NCI-H774 (cell line): ENCODE measurements around the gene DPCD.
"Not testable (repeated sequence)": the region's sequence is repeated elsewhere in the genome, so short reads cannot be mapped to it uniquely, and the experiment has no call there.

ENCODE experiments used
- DNase-seq: peaks from one replicate; lab custom pipeline; 2025; lab: John Stamatoyannopoulos, UW

DPCD gene

DNA sequence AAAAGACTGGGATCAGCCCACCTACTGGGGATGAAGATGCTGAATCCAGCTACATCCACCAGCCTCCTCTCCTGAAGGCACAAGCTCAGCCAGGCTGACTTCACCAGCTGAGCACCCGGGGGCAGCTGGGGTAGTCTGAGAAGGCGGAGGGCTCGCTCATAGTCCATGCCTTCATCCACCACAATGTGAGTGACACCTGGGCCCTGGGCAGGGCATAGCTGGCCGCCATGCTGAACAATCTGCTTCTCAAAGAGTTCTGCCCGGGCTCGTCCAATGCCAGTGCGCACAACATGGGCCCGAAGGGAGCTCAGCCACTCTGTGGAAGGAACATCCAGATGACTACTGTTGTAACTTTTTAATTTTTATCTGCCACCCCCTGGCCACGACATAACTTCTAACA, 2.3 kb upstream of the DPCD start:
- no peak for DNase-seq

DNA sequence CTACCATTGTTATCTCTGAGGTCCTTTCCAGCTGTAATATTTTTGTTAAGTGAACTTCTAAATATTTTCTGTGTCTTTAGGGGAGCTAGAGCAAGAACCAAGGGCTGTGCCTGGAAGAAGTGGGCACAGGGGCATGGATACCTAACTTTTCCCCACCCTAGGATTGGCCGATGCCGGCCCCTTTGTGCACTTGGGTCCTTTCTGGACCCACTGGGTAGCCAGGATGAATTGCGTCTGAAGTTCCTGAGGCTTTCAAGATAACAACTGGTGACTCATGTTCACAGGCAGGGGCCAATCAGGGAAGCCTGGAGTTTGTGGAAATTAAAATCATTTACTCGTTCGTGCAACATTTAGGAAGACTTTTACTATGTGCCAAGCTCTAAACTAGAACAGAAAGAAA, 758 bp downstream of the DPCD start:
- no peak for DNase-seq

GRCh38 chr10:101593331-101593730, 5.2 kb downstream of the DPCD start:
- DNase-seq, result not testable (repeated sequence)

DNA sequence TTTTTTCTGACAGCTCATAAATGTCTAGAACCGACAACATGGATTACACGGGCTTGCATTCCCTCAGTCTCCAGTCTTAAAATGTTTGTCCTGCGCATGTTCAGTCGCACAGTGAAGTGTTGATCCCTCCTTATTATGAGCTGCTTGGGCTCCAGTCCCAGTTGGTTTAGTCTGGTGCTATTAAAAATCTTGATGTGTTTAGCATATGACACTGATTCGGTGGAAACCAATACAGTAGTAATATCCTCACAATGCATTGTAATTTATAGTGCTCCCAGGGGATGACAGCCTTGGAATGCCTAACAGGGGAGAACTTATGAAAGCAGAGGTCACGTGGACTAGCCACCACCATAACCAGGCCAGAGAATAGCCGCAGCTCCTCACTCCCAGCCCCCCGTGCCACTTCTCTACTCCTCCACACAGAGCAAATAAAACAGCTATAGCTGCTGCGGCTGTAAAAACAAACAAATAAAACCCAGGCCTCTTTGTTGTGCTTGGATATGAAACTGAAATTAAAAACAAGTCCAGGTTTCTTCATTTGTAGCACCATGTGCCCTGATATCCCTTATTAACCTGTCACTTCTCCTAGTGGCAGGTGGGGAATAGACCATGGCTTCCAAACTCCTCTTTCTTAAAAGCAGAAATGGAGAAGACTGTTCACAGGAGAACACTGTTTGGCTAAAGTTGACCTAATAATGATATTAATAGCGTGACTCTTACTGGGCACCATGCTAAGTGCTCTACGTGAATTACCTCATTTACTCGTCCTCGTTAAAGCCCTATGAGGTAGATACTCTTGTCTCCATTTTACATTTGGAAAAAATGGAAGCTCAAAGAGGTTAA, 7.7 kb downstream of the DPCD start:
- DNase-seq, result no peak

GRCh38 chr10:101597091-101597900, 9.2 kb downstream of the DPCD start:
- DNase-seq, result no peak

- no peak for DNase-seq
Measured at GRCh38 chr10:101601541-101601940, 13.4 kb downstream of the DPCD start.

GRCh38 chr10:101602761-101603398, 14.8 kb downstream of the DPCD start:
- DNase-seq, result no peak

GRCh38 chr10:101607124-101607523, 19.0 kb downstream of the DPCD start:
- DNase-seq, result no peak

DNA sequence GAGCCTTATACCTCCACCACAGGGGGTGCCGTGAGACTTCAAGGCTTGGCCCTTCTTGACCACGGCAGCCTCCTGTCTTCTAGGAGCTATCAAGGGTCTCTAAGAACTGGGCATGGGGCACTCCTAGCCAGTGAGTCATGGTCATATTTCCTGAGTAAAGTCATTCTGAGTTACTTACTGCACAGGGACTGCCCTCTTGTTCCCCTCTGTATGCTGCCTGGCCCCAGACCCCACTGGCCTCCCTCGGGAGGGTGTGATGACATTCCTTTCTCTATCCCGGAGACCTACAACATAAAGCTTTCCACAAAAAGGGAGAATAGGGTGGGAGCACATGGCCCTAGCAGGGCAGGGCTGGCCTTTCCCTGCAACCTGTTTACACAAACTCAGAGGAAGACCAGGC, 21.4 kb downstream of the DPCD start:
- DNase-seq, result no peak

DNA sequence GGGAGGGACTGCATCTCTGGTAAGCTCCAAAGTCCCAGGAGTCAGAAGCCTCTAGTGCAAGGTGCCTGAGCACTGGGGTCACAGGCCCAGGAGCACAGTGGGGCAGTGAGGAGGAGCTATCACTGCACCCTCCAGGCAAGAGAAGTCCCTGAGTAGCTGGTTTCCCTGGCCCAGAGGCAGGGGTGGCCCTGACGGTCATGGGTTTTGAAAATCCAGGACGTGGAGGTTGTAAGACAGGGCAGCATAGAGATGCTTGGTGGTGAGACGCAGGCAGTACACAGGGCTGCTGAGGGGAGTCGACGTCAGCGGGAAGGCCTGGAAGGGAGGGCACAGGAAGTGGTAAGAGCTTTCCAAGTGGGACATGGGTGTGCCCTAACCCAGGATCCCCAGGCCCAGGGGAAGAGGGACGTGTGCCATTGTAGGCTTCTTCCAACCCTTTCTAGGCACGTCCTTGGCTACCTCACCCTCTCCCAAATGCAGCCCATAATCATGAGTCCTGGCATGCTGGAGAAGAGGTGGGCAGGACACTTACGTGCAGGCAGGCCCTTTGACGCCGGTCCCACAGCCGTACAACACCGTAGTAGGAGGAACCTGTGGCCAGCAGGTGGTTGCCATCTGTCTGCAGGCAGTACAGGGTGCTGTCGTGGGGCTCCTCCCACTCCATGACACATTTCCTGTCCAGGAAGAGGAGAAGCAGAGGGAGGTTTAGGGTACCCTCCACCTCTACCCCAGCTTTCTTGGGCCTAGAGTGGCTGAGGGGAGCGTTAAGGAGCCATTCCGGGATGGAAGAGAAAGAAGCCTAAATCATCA, 23.2 kb downstream of the DPCD start:
- DNase-seq, result no peak

DNA sequence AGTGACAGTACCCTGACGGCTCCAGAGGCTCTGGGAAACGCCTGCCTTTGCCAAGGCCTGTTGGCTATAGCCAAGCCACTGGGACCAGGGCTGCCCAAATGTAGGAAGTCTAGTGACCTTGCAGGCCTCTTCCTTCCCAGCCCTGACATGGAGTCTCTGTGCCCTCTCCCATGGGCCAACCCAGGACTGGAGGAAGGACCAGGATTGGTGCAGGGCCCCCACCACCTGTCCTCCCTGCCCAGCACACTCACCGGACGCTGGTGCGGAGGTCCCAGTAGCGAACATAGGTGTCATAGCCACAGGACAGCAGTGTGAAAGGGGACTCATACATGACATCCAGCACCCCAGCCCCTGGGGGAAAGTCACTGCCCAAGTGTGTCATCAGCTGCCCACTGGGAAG, 24.0 kb downstream of the DPCD start:
- DNase-seq, result no peak

GRCh38 chr10:101612872-101613271, 24.8 kb downstream of the DPCD start:
- no peak for DNase-seq

- no peak for DNase-seq
Measured at GRCh38 chr10:101613646-101614045, 25.5 kb downstream of the DPCD start.

- no peak for DNase-seq
Measured at GRCh38 chr10:101614663-101615524, 26.8 kb downstream of the DPCD start.

DNA sequence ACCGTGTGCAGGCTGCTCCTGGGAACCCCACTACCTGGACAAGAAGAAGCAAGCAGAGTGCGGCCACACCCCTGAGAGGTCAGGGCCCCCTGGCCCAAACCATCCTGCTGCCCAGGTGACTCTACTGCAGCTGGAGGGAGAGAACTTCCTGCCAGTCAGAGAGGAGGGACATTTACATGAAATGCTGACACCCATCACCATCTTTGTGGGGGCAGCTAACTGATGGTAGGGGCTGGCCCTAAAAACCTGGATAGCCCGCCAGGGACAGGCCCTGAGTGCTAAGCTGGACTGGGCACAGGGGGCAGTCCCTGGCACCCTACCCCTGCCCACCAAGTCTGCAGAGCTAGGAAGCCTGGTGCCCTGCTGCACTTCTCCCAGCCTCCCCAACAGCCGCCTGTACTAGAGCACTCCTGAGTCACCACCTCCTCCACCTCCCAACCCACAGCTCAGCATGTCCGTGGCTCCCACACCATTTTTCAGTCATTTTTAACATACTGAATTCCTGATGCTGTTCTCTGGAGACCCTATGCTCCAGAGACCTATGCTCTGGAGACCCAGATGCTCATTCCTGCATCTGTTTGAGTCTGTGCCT, 27.5 kb downstream of the DPCD start:
- DNase-seq, result no peak

- no peak for DNase-seq
Measured at GRCh38 chr10:101616415-101617101, 28.4 kb downstream of the DPCD start.

DNA sequence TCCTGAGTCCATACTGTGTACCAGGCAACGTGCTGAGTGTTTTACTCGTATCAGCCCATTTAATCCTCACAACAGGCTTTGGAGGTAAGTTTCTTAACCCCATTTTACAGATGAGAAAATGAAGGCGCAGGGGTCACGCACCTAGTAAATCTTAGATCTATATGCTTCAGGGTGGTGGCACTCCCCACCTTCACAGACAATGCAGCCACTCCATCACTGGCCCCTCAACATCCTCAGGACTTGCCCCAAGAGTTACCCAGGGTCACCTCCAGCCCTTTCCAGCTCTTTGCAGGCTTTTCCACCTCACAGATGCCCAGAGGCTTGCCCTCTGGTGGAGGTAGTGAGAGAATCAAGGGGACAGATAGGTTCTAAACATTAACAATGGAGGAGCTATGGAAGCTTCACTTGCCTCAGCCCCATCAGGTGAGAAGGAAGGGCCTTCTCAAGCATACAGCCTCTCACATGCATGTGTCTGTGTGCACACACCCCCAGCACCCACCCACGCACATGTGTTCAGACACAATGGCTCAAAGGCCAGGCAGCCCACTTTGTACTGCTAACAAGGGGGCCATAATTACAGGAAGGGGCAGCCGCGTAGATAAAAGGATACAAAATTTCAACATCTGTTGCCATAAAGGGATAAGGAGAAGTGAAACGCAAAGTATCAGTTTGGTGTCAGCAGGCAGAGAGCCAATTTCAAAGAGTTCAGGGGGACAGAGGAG, 29.1 kb downstream of the DPCD start:
- DNase-seq, result no peak

DNA sequence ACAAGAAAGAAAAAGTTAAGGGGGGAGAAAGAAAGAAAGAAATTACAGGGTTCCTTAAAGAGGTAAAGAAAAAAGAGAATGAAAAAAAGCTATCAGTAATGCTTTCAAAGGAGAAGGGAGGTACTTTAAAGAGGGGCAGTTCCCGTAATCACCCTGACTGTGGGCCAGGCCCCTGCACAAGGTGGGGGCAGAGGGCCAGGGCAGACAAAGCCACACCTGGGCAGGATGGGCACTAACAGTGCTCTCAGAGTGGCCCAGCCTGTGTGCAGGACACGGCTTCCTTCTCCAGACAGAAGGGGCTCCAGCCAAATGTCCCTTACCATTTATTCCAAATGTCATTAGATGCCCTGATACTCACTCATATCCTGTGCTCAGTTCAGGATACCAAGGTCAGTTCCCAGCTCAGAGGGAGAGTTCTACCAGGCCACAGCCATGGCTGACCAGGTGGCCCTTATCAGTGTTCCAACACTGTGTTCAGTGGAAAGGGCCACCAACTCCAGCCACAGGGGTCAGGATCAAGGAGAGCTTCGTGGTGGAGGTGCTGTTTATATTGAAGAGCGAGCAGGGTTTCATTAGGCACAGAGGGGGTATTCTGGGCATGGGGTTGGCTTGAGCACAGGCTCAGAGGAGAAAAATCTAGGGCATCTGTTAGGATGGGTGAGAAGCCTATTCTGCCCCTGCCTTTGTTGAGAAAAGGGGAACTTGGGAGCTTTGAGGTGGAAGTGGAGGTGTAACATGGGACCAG, 29.9 kb downstream of the DPCD start:
- DNase-seq, result no peak

GRCh38 chr10:101618871-101619270, 30.8 kb downstream of the DPCD start:
- no peak for DNase-seq
